ENCODE measurements around the gene B3GNT5.

B3GNT5 gene

DNA sequence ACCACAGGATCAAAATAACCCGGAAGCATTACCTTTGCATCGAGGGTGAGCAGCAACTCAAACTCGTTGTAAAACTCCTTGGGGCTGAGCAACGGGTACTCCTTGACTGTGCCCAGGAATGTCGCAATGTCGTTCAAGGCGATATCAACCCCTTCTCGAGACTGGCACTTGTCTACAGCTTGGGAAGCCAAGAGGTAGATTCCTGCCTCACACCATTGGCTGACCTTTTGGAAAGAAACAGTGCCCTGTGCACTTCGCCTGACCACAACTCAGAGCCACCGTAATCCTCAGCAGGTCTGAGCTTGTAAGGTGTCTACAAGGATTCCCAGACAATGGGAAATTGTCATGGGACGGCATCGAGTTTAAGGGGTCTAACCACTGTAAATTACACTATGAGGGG is 43.9 kb downstream of the B3GNT5 start:
- POLR2A ChIA-PET = no interaction called here
- TF ChIP-seq ZNF10 (tag by site-specific recombination; IDR thresholded peaks at IDR 0.05) (no peak), ZNF514 (tag by site-specific recombination; IDR thresholded peaks at IDR 0.05) (no peak), ZNF670 (tag by site-specific recombination; IDR thresholded peaks at IDR 0.05; ENCODE audit: low read depth) (no peak), ZNF529 (tag by site-specific recombination; IDR thresholded peaks at IDR 0.05; ENCODE audit: insufficient replicate concordance) (no peak), BCL11A (tag by site-specific recombination; IDR thresholded peaks at IDR 0.05; ENCODE audit: low read depth) (no peak), GLI2 (tag by site-specific recombination; IDR thresholded peaks at IDR 0.05; ENCODE audit: borderline replicate concordance, low read depth) (no peak), ZNF548 (tag by site-specific recombination; IDR thresholded peaks at IDR 0.05) (no peak), MYNN (tag by site-specific recombination; IDR thresholded peaks at IDR 0.05; ENCODE audit: borderline replicate concordance) (no peak), ZEB2 (tag by site-specific recombination; IDR thresholded peaks at IDR 0.05) (no peak), KLF7 (tag by site-specific recombination; IDR thresholded peaks at IDR 0.05; ENCODE audit: borderline replicate concordance) (no peak), ZNF223 (tag by site-specific recombination; IDR thresholded peaks at IDR 0.05) (no peak), ZNF768 (tag by site-specific recombination; IDR thresholded peaks at IDR 0.05) (no peak), ZNF473 (tag by site-specific recombination; IDR thresholded peaks at IDR 0.05) (no peak), ZNF248 (tag by site-specific recombination; IDR thresholded peaks at IDR 0.05) (no peak), ZNF785 (tag by site-specific recombination; IDR thresholded peaks at IDR 0.05) (no peak)
- TF ChIP-seq, protein P1, sequence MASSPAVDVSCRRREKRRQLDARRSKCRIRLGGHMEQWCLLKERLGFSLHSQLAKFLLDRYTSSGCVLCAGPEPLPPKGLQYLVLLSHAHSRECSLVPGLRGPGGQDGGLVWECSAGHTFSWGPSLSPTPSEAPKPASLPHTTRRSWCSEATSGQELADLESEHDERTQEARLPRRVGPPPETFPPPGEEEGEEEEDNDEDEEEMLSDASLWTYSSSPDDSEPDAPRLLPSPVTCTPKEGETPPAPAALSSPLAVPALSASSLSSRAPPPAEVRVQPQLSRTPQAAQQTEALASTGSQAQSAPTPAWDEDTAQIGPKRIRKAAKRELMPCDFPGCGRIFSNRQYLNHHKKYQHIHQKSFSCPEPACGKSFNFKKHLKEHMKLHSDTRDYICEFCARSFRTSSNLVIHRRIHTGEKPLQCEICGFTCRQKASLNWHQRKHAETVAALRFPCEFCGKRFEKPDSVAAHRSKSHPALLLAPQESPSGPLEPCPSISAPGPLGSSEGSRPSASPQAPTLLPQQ (tag by site-specific recombination; IDR thresholded peaks at IDR 0.05) = no peak
- TF ChIP-seq, protein P2, sequence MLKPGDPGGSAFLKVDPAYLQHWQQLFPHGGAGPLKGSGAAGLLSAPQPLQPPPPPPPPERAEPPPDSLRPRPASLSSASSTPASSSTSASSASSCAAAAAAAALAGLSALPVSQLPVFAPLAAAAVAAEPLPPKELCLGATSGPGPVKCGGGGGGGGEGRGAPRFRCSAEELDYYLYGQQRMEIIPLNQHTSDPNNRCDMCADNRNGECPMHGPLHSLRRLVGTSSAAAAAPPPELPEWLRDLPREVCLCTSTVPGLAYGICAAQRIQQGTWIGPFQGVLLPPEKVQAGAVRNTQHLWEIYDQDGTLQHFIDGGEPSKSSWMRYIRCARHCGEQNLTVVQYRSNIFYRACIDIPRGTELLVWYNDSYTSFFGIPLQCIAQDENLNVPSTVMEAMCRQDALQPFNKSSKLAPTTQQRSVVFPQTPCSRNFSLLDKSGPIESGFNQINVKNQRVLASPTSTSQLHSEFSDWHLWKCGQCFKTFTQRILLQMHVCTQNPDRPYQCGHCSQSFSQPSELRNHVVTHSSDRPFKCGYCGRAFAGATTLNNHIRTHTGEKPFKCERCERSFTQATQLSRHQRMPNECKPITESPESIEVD (tag by site-specific recombination; IDR thresholded peaks at IDR 0.05) = no peak
- no peak overlapping the region for H3K27ac ChIP-seq (ENCODE audit: extremely low read depth, low read depth, low read length)
- peaks cover 0 to 7% of the 10 kb centered on the region in 2 experiments; a peak in 1 of 3 replicates for H3K36me3 ChIP-seq (ENCODE audit: control insufficient read depth in 2 of 2, insufficient read depth in 1 of 2, low read length in 2 of 2)
- no peaks in the 10 kb centered on the region for H3K9me3 ChIP-seq (ENCODE audit: control insufficient read depth, insufficient read depth, low read depth, low read length)
- CTCF ChIA-PET = no interaction called here
- no peaks in the 10 kb centered on the region for H3K4me1 ChIP-seq (ENCODE audit: control insufficient read depth, insufficient read depth, low read length)
- H3K4me3 ChIP-seq (ENCODE audit: low read depth, low read length) = no peak overlapping the region

GRCh38 chr3:183298701-183299153 is 45.7 kb downstream of the B3GNT5 start:
- ChIA-PET POLR2A (no interaction called here), CTCF (no interaction called here)
- no peak overlapping the region for H3K27ac ChIP-seq (ENCODE audit: extremely low read depth, low read depth, low read length)
- peaks cover 0 to 7% of the 10 kb centered on the region in 2 experiments; a peak in 1 of 3 replicates for H3K36me3 ChIP-seq (ENCODE audit: control insufficient read depth in 2 of 2, insufficient read depth in 1 of 2, low read length in 2 of 2)
- H3K4me3 ChIP-seq (ENCODE audit: low read depth, low read length) = no peak overlapping the region
- no peaks in the 10 kb centered on the region for H3K4me1 ChIP-seq (ENCODE audit: control insufficient read depth, insufficient read depth, low read length)
- no peaks in the 10 kb centered on the region for H3K9me3 ChIP-seq (ENCODE audit: control insufficient read depth, insufficient read depth, low read depth, low read length)
- peak; percentile 41 for TF ChIP-seq OSR2 (tag by site-specific recombination; IDR thresholded peaks at IDR 0.05)
- TF ChIP-seq ZNF529 (tag by site-specific recombination; IDR thresholded peaks at IDR 0.05; ENCODE audit: insufficient replicate concordance) = no peak
- TF ChIP-seq ZBTB1 (tag by site-specific recombination; IDR thresholded peaks at IDR 0.05) = no peak
- TF ChIP-seq ZNF837 (tag by site-specific recombination; IDR thresholded peaks at IDR 0.05) = no peak
- TF ChIP-seq, protein P3, sequence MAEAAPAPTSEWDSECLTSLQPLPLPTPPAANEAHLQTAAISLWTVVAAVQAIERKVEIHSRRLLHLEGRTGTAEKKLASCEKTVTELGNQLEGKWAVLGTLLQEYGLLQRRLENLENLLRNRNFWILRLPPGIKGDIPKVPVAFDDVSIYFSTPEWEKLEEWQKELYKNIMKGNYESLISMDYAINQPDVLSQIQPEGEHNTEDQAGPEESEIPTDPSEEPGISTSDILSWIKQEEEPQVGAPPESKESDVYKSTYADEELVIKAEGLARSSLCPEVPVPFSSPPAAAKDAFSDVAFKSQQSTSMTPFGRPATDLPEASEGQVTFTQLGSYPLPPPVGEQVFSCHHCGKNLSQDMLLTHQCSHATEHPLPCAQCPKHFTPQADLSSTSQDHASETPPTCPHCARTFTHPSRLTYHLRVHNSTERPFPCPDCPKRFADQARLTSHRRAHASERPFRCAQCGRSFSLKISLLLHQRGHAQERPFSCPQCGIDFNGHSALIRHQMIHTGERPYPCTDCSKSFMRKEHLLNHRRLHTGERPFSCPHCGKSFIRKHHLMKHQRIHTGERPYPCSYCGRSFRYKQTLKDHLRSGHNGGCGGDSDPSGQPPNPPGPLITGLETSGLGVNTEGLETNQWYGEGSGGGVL (tag by site-specific recombination; IDR thresholded peaks at IDR 0.05) = peak; percentile 64
- TF ChIP-seq ZNF521 (tag by site-specific recombination; IDR thresholded peaks at IDR 0.05) = no peak
- TF ChIP-seq ZNF350 (tag by site-specific recombination; IDR thresholded peaks at IDR 0.05) = no peak
- no peak for TF ChIP-seq SETDB1 (IDR thresholded peaks at IDR 0.05; ENCODE audit: insufficient read length, low read length)
- peak; percentile 30; the same call in 1 of the 2 replicates for TF ChIP-seq ZNF664 (tag by site-specific recombination; IDR thresholded peaks at IDR 0.05)
- no peak for TF ChIP-seq ZNF670 (tag by site-specific recombination; IDR thresholded peaks at IDR 0.05; ENCODE audit: low read depth)
- no peak for TF ChIP-seq ZNF324 (tag by site-specific recombination; IDR thresholded peaks at IDR 0.05)
- TF ChIP-seq, protein P4, sequence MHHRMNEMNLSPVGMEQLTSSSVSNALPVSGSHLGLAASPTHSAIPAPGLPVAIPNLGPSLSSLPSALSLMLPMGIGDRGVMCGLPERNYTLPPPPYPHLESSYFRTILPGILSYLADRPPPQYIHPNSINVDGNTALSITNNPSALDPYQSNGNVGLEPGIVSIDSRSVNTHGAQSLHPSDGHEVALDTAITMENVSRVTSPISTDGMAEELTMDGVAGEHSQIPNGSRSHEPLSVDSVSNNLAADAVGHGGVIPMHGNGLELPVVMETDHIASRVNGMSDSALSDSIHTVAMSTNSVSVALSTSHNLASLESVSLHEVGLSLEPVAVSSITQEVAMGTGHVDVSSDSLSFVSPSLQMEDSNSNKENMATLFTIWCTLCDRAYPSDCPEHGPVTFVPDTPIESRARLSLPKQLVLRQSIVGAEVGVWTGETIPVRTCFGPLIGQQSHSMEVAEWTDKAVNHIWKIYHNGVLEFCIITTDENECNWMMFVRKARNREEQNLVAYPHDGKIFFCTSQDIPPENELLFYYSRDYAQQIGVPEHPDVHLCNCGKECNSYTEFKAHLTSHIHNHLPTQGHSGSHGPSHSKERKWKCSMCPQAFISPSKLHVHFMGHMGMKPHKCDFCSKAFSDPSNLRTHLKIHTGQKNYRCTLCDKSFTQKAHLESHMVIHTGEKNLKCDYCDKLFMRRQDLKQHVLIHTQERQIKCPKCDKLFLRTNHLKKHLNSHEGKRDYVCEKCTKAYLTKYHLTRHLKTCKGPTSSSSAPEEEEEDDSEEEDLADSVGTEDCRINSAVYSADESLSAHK (tag by site-specific recombination; IDR thresholded peaks at IDR 0.05) = peak; percentile 68; the same call in 1 of the 2 replicates
- TF ChIP-seq, protein P5, sequence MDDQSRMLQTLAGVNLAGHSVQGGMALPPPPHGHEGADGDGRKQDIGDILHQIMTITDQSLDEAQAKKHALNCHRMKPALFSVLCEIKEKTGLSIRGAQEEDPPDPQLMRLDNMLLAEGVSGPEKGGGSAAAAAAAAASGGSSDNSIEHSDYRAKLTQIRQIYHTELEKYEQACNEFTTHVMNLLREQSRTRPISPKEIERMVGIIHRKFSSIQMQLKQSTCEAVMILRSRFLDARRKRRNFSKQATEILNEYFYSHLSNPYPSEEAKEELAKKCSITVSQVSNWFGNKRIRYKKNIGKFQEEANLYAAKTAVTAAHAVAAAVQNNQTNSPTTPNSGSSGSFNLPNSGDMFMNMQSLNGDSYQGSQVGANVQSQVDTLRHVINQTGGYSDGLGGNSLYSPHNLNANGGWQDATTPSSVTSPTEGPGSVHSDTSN (CRISPR knock-in tag; IDR thresholded peaks at IDR 0.05) = no peak

Data from HEK293 (cell line).